ENCODE measurements around the gene METTL26.

DNA sequence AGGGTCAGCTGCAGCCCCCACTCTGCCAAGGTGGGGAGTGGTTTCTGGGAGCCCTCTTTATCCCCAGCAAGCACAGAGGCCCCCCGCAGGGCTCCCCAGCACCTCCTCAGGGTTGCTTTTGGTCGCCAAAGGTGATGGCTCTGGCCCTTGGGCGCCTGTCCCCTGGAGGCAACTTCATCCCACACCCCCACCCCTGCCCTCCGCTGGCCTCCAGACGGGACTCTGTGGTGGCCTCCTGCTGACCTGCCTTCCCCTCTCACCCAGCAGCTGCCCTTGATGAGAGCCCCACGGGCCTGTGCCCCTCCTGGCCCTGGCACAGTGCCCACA lies 24.0 kb upstream of the METTL26 start:
- TF ChIP-seq, protein P1, sequence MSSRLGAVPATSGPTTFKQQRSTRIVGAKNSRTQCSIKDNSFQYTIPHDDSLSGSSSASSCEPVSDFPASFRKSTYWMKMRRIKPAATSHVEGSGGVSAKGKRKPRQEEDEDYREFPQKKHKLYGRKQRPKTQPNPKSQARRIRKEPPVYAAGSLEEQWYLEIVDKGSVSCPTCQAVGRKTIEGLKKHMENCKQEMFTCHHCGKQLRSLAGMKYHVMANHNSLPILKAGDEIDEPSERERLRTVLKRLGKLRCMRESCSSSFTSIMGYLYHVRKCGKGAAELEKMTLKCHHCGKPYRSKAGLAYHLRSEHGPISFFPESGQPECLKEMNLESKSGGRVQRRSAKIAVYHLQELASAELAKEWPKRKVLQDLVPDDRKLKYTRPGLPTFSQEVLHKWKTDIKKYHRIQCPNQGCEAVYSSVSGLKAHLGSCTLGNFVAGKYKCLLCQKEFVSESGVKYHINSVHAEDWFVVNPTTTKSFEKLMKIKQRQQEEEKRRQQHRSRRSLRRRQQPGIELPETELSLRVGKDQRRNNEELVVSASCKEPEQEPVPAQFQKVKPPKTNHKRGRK (tag; IDR thresholded peaks at IDR 0.05), result no peak
- TF ChIP-seq CEBPB (tag; IDR thresholded peaks at IDR 0.05), result no peak
- no peak for TF ChIP-seq ZNF121 (CRISPR knock-in tag; conservative IDR thresholded peaks at IDR 0.05)
- no peak for TF ChIP-seq NBN (IDR thresholded peaks at IDR 0.05; ENCODE audit: low read depth)
- TF ChIP-seq, protein P2, sequence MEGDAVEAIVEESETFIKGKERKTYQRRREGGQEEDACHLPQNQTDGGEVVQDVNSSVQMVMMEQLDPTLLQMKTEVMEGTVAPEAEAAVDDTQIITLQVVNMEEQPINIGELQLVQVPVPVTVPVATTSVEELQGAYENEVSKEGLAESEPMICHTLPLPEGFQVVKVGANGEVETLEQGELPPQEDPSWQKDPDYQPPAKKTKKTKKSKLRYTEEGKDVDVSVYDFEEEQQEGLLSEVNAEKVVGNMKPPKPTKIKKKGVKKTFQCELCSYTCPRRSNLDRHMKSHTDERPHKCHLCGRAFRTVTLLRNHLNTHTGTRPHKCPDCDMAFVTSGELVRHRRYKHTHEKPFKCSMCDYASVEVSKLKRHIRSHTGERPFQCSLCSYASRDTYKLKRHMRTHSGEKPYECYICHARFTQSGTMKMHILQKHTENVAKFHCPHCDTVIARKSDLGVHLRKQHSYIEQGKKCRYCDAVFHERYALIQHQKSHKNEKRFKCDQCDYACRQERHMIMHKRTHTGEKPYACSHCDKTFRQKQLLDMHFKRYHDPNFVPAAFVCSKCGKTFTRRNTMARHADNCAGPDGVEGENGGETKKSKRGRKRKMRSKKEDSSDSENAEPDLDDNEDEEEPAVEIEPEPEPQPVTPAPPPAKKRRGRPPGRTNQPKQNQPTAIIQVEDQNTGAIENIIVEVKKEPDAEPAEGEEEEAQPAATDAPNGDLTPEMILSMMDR (IDR thresholded peaks at IDR 0.05 in 2 of 3, conservative IDR thresholded peaks at IDR 0.05 in 1 of 3; ENCODE audit: insufficient read depth in 2 of 3, low read depth in 1 of 3, low read length in 3 of 3), result no peak
- no peak for TF ChIP-seq ZNF174 (CRISPR knock-in tag; IDR thresholded peaks at IDR 0.05)
- no peak for TF ChIP-seq E2F6 (IDR thresholded peaks at IDR 0.05; ENCODE audit: borderline replicate concordance in 1 of 2, extremely low read depth in 1 of 2, insufficient read depth in 1 of 2, insufficient read length in 1 of 2, low read depth in 1 of 2, low read length in 1 of 2, poor library complexity in 1 of 2, severe bottlenecking in 1 of 2)
- TF ChIP-seq, protein P3, sequence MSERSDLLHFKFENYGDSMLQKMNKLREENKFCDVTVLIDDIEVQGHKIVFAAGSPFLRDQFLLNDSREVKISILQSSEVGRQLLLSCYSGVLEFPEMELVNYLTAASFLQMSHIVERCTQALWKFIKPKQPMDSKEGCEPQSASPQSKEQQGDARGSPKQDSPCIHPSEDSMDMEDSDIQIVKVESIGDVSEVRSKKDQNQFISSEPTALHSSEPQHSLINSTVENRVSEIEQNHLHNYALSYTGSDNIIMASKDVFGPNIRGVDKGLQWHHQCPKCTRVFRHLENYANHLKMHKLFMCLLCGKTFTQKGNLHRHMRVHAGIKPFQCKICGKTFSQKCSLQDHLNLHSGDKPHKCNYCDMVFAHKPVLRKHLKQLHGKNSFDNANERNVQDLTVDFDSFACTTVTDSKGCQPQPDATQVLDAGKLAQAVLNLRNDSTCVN (CRISPR knock-in tag; IDR thresholded peaks at IDR 0.05), result no peak
- TF ChIP-seq, protein P4, sequence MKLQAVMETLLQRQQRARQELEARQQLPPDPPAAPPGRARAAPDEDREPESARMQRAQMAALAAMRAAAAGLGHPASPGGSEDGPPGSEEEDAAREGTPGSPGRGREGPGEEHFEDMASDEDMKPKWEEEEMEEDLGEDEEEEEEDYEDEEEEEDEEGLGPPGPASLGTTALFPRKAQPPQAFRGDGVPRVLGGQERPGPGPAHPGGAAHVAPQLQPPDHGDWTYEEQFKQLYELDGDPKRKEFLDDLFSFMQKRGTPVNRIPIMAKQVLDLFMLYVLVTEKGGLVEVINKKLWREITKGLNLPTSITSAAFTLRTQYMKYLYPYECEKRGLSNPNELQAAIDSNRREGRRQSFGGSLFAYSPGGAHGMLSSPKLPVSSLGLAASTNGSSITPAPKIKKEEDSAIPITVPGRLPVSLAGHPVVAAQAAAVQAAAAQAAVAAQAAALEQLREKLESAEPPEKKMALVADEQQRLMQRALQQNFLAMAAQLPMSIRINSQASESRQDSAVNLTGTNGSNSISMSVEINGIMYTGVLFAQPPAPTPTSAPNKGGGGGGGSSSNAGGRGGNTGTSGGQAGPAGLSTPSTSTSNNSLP (IDR thresholded peaks at IDR 0.05; ENCODE audit: borderline replicate concordance, low read depth, low read length), result no peak
